SIG-M5 treated with dmso at 0.1 percent for 504 hours (cell line): ENCODE measurements around the gene RASSF4.

Source experiments
- DNase-seq: peaks from one replicate; lab custom pipeline; 2025; ENCODE audit not compliant: unreplicated experiment; lab: John Stamatoyannopoulos, UW

RASSF4 gene

GRCh38 chr10:44974628-44975430 lies 15.2 kb downstream of the RASSF4 start:
- DNase-seq = peak; percentile 58

DNA sequence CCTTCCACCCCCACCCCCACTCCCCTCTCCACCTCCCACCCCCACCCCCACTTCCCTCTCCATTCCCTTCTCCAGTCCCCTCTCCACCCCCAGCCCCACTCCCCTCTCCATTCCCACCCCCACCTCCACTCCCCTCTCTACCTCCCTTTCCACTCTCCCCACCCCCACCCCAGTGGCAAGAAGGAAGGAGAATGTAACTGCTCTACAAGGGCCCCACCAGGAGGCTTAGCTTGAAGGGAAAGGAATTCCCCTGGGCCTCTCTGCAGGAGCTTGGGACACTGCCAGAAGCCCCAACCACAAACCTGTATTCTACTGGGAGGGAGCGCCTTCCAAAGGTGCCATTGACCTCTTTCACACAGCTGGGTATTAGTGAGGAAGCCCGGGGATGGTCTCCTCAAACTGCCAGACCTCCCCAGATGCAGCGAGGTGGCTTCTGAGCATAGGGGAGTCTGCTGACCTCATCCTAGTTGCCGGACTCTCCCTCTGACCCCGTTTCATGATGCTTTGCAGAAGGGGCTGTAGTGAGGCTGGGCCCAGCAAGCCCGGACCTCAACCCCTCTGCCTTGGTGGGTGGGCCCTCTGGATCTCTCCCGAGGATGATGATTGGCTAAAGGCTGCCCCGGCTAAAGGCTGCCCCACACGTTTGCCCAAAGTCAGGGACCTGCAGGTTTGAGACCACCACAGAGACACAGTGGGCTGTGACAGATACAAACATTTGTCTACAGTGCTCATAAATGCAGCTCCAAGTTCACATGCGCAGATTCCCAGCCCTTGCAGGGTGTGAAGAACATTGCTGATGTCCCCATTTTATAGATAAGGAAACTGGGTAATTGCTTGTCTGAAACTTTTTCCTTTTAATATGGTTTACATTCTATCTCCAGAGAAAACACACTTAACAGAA lies 16.1 kb downstream of the RASSF4 start:
- no peak for DNase-seq

DNA sequence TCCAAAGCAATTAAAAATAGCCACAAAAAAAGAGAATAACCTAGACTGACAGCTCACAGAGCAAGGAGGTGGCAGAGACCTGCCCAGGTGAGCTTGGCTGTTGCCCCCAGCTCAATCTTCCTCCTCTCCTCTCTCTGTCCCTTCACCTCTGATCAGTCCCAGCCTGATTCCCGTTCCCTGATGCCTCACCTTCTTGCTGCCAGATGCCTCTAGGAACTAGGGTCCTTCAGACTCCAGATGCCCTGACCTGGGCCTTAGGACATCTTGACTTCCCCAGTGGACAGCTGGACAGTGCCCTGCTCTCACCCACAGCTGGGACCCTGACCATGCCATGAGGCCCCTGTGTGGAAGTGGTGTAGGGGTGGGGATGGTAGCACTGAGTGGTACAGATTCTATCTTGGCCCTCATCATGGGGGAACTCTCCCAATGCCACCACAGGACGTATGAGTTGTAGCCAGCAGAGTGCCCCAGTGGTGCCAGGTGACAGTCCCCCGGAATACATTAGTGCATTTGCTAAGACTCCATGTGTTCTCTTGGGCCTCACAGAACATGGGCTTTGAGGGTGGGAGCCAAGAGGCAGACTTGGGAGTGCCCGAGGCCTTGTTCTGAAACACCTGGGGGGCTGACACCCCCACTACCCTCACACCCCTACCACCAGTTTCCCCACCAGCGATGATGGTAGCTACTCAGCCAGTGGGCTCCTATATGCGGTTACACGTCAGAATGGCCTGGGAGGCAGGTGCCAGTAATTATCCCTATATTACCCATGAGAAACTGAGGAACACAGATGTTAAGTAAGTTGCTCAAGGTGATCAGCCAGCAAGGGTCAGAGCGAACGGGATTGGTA lies 17.0 kb downstream of the RASSF4 start:
- DNase-seq = no peak

DNA sequence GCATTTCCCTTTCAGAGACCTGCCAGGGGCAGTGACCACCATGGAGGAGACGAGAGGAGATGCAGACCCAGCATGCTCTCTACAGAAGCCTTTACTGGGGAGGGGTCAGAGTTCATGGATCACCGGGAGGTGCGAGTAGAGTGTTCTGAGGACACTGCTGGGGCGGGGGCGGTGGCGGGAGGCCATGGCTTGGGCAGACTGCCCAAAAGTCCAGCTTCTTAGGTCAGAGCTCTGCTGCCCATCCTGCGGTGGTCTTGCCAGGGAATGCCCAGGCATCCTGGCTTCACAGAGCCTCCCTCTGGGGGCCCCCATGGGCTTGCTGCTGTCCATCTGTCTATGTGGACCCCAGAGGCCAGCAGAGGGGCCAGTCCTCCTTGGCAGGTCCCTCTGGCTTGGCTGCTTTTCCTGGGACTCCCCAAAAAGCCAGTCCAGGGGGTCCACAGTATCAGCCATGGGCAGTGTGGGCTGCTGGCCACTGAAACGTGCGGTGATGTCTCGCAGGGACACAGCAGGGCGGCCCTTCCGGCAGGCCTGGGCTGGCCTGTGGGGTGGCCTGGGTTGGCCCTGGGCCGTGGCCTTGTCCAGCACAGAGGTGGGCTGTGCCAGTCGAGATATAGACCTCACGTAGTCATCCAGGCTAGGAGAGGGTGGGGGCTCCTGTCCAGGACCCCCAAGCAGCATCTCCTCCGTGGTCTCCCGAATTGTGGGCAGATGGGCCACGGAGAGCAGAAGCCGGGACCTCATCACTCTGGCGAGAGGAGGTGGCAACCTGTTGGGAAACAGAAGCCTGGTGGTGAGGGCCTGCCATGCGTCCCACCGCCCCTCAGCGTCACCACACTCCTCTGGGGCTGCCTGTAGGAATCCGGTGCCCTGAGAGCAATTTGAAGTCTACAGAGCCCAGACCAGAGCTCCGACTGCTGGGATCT lies 17.9 kb downstream of the RASSF4 start:
- no peak for DNase-seq

- DNase-seq = no peak
These were observed 18.6 kb downstream of the RASSF4 start for GRCh38 chr10:44978213-44978569.

GRCh38 chr10:44978570-44979280 lies 19.1 kb downstream of the RASSF4 start, which contains the start of gene DEPP1:
DEPP1 (minus strand) TSS chr10:44978809; CDS start chr10:44978030, 779 bp downstream.
- DNase-seq = peak; percentile 46

- no peak for DNase-seq
These were observed 19.9 kb downstream of the RASSF4 start for GRCh38 chr10:44979281-44980191.

- DNase-seq = no peak
These were observed 20.9 kb downstream of the RASSF4 start for GRCh38 chr10:44980309-44981171.

DNA sequence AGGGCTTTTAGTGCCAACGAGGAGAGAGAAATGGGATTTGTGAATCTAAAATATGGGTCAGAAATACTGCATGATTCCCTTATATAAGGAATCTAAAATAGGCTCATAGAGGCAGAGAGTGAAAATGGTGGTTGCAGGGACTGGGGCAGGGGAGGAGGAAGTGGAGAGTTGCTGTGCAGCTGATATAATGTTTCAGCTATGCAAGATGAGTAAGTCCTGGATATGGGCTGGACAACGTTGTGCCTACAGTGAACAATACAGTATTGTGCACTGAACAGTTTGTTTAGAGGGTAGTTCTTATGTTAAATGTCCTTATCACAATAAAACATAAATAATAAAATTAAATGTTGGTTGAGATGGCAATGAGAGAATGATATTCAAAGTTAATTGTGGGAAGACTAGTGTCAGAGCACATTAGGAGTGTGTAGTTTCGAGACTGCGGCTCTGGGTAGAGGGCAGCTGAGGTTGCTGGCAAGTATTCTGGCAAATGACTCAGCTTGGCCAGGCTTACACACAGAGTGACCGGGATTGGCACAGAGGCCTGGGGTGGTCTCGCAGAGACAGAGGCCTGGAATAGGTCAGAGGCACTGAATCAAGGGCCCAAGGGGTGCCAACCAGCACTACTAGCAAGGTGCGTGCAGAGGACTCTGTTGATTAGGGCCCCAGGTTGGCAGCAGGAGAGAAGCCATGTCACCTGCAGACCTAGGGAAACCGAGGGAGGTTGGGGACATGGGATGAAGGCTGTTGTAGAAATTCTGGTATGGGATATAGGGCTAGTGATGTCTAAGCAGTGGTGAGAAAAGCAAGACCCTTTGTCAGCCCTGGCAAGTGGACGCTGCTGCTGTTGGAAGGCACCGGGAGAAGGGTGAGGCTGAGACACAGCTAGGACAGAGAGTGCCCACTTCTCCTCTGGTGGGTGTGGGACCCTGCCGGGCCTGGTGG lies 21.8 kb downstream of the RASSF4 start:
- peak; percentile 18 for DNase-seq

DNA sequence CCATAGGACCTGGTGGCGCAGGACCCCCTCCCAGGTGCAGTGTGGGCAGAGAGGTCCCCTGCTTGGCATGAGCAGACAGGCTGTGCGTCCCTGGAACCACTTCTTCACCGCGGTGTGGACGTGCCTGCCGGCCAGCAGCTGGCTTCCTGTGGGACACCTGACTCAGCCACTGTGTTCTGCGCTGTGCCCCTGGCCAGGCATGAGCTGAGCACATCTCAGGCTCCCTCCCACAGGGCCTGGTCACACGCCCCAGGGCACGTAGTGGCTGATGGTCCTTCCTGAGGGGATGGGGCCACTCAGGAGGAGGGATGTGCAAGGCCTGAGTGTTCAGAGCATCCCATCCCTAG lies 22.5 kb downstream of the RASSF4 start:
- DNase-seq = no peak

DNA sequence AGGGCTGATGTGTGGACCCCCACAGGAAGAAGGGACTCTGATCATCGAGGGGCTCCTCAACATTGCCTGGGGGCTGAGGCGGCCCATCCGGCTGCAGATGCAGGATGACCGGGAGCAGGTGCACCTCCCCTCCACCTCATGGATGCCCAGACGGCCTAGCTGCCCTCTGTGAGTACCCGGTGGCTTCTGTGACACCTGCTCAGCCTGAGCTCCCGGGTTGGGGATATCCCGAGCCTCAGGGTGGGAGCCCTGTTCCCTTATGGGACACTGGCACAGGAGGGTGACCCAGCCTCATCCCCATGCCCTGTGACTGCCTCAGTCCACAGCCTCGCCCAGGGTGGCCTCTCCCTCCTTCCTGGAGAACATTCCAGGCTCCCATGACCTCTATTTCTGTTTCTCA lies 22.9 kb downstream of the RASSF4 start:
- DNase-seq = no peak

DNA sequence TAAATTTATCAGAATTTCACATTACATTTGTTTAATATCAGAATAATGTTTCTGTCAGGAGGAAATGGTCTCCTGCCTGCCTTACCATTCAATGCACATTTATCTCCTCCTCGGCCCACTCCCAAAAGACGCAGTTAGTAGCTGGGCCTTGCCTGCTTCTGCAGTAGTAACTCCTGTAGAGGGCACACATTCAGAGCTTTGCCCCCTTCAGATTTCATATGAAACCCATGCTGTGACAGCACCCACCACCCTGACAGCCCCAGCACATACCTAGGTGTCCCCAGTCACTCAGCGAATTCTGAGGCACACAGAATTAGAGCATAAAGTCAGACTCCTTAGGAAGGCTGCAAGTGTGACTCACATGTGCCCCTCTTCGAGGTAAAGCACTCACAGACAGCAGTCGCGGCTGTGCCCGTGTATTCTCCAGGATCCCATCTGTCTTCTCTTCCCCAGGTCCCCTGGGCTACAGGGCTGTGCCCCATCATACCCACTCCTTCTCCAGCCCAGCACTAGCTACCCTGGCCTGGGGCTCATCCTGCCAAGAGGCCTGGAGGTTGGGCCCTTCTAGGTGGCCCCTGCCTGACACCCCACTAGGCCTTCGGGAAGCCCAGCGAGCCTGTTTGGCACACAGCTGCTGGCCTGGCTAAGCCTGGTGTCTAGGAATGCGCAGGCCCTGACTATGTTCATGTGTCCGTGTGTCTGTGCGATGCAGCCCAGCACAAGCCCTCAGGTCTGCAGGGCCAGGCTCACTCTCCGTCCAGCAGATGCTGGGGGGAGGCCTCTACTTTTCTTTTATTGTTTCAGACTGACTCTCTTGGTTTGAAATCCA lies 23.7 kb downstream of the RASSF4 start:
- DNase-seq = no peak

GRCh38 chr10:44983895-44984278 lies 24.3 kb downstream of the RASSF4 start:
- no peak for DNase-seq

- no peak for DNase-seq
These were observed 25.1 kb downstream of the RASSF4 start for GRCh38 chr10:44984671-44985101.

- DNase-seq = no peak
These were observed 25.6 kb downstream of the RASSF4 start for GRCh38 chr10:44985175-44985681.
